ENCODE measurements around the gene PCCA. TPM values are rescaled to one million over a fixed set of nuclear protein-coding genes. Genes with fewer than 3 reads are reported as not detected.

The PCCA gene
- total and polyA plus RNA-seq, 3 experiments from 2014 or later, result 6.1 to 9.5 (median 6.2) TPM

- no peak overlapping the region for H3K27ac ChIP-seq (ENCODE audit: low read depth, low read length)
- H3K4me3 ChIP-seq (ENCODE audit: low read length), result no peak overlapping the region
- H3K36me3 ChIP-seq (ENCODE audit: insufficient read depth, low read length), result no peaks in the 10 kb centered on the region
- H3K27me3 ChIP-seq (ENCODE audit: insufficient read depth, low read length, poor library complexity, severe bottlenecking), result no peaks in the 10 kb centered on the region
- no peaks in the 10 kb centered on the region for H3K9me3 Mint-ChIP-seq
- peaks cover 0 to 3% (median 0%) of the 10 kb centered on the region in 3 donors for H3K36me3 Mint-ChIP-seq
- peak overlapping the region in 3 of 8 donors; percentile 15 to 31 (median 24) for H3K27ac Mint-ChIP-seq
- peaks cover 7% of the 10 kb centered on the region for H3K4me1 ChIP-seq (ENCODE audit: insufficient read depth, low read length)
- peak overlapping the region in 5 of 7 donors; percentile 23 to 54 (median 40) for H3K4me3 Mint-ChIP-seq
- H3K27me3 Mint-ChIP-seq, result no peaks in the 10 kb centered on the region
- POLR2A ChIA-PET, result interaction anchor here (0.7 kb wide), 1 partner anchor 1522 kb away, joined by 3 read pairs; no protein-coding TSS in a partner anchor
- DNase-seq, result no peak
- no peaks in the 10 kb centered on the region for H3K9me3 ChIP-seq (ENCODE audit: low read length)
- H3K4me1 Mint-ChIP-seq, result peaks cover 15 to 34% (median 31%) of the 10 kb centered on the region in 3 donors
- CTCF ChIA-PET, result interaction anchor here (9.6 kb wide), 1 partner anchor 861 kb away, joined by 76 read pairs; no protein-coding TSS in a partner anchor
Measured at GRCh38 chr13:100517728-100518127, 428.8 kb downstream of the PCCA start.

DNA sequence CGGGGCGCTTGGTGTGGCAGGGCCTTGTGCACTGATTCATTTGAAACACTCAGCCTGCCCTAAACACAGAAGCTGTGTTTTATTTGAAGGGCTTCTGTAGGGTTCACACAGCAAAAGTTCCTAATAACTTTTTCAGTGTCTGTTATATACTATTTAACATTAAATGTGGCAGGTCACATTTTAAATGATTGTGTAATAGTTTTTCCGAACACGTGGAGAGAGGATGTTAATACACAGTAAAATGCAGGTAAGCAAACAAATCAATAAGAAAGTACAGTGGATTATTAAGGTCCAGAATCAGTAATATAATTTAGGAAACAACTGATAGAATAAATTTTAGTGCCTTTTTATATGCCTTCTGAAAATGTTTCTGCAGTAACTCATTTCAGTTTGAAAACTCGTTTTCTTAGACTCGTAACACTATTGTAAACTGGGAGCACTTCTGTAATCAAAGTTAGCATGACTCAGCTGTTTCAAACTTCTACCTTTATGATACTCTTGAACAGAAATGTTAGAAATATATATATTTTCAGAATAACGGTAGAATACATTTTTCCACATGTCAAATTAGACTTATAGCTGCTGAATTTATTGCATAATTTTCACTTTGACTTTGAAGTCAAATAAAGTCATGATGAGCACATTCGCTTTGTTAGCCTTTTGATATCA, 429.6 kb downstream of the PCCA start:
- H3K4me3 Mint-ChIP-seq, result peak overlapping the region in 2 of 7 donors; percentile 6 to 12

DNA sequence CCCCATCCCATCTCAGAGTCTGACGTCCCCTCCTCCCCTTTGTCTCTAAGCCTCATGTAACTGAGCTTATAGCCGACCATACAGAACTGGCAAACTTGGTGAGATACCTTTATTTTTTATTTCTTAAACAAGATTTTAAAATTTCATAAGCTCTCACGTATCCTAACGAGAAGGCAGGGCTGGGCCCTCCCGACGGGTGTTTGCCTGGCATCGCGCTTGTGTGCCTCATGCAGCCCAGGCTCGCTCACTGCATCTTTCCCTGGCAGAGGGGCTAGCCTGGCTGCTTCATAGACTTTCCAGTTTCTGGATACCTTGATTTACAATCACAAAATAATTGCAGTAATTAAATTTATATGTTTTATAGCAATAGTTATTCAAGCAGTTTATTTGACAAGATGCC, 430.7 kb downstream of the PCCA start:
- H3K27ac Mint-ChIP-seq, result no peak overlapping the region
- H3K4me1 Mint-ChIP-seq, result peaks cover 13 to 33% (median 32%) of the 10 kb centered on the region in 3 donors
- no peak overlapping the region for H3K4me3 Mint-ChIP-seq
- no peaks in the 10 kb centered on the region for H3K36me3 ChIP-seq (ENCODE audit: insufficient read depth, low read length)
- CTCF ChIA-PET, result no interaction called here
- no peaks in the 10 kb centered on the region for H3K9me3 ChIP-seq (ENCODE audit: low read length)
- H3K4me1 ChIP-seq (ENCODE audit: insufficient read depth, low read length), result peaks cover 7% of the 10 kb centered on the region
- H3K27ac ChIP-seq (ENCODE audit: low read depth, low read length), result no peak overlapping the region
- H3K27me3 ChIP-seq (ENCODE audit: insufficient read depth, low read length, poor library complexity, severe bottlenecking), result no peaks in the 10 kb centered on the region
- peaks cover 0 to 3% (median 0%) of the 10 kb centered on the region in 3 donors for H3K36me3 Mint-ChIP-seq
- no peak overlapping the region for H3K4me3 ChIP-seq (ENCODE audit: low read length)
- no peaks in the 10 kb centered on the region for H3K9me3 Mint-ChIP-seq
- no peaks in the 10 kb centered on the region for H3K27me3 Mint-ChIP-seq
- POLR2A ChIA-PET, result no interaction called here
- DNase-seq, result no peak

More for the DNA sequence above, 429.6 kb downstream of the PCCA start:
- ChIA-PET POLR2A (no interaction called here), CTCF (interaction anchor here (9.6 kb wide), 1 partner anchor 862 kb away, joined by 76 read pairs; no protein-coding TSS in a partner anchor)
- Histone ChIP-seq H3K4me3 (ENCODE audit: low read length) (no peak overlapping the region), H3K27ac (ENCODE audit: low read depth, low read length) (no peak overlapping the region), H3K4me1 (ENCODE audit: insufficient read depth, low read length) (peaks cover 7% of the 10 kb centered on the region), H3K27me3 (ENCODE audit: insufficient read depth, low read length, poor library complexity, severe bottlenecking) (no peaks in the 10 kb centered on the region), H3K9me3 (ENCODE audit: low read length) (no peaks in the 10 kb centered on the region), H3K36me3 (ENCODE audit: insufficient read depth, low read length) (no peaks in the 10 kb centered on the region)
- Mint-ChIP-seq H3K36me3 (peaks cover 0 to 3% (median 0%) of the 10 kb centered on the region in 3 donors), H3K27ac (peak overlapping the region in 2 of 8 donors; percentile 52 to 61), H3K27me3 (no peaks in the 10 kb centered on the region), H3K9me3 (no peaks in the 10 kb centered on the region), H3K4me1 (peaks cover 15 to 36% (median 34%) of the 10 kb centered on the region in 3 donors)
- no peak for DNase-seq

GRCh38 chr13:100520936-100521850, 432.3 kb downstream of the PCCA start:
- H3K4me1 Mint-ChIP-seq, result peaks cover 11 to 30% (median 30%) of the 10 kb centered on the region in 3 donors
- ChIA-PET CTCF (interaction anchor here (0.7 kb wide), 1 partner anchor 1078 kb away, joined by 3 read pairs; no protein-coding TSS in a partner anchor), POLR2A (no interaction called here)
- H3K27me3 Mint-ChIP-seq, result no peaks in the 10 kb centered on the region
- H3K36me3 ChIP-seq (ENCODE audit: insufficient read depth, low read length), result no peaks in the 10 kb centered on the region
- H3K27ac Mint-ChIP-seq, result peak overlapping the region in 5 of 8 donors; percentile 15 to 74 (median 41)
- peak overlapping the region; percentile 28 for H3K4me3 ChIP-seq (ENCODE audit: low read length)
- no peaks in the 10 kb centered on the region for H3K27me3 ChIP-seq (ENCODE audit: insufficient read depth, low read length, poor library complexity, severe bottlenecking)
- no peaks in the 10 kb centered on the region for H3K9me3 Mint-ChIP-seq
- H3K27ac ChIP-seq (ENCODE audit: low read depth, low read length), result no peak overlapping the region
- H3K4me1 ChIP-seq (ENCODE audit: insufficient read depth, low read length), result peaks cover 7% of the 10 kb centered on the region
- peaks cover 0 to 3% (median 0%) of the 10 kb centered on the region in 3 donors for H3K36me3 Mint-ChIP-seq
- no peak for DNase-seq
- no peaks in the 10 kb centered on the region for H3K9me3 ChIP-seq (ENCODE audit: low read length)
- peak overlapping the region; percentile 62 to 77 (median 72) for H3K4me3 Mint-ChIP-seq

DNA sequence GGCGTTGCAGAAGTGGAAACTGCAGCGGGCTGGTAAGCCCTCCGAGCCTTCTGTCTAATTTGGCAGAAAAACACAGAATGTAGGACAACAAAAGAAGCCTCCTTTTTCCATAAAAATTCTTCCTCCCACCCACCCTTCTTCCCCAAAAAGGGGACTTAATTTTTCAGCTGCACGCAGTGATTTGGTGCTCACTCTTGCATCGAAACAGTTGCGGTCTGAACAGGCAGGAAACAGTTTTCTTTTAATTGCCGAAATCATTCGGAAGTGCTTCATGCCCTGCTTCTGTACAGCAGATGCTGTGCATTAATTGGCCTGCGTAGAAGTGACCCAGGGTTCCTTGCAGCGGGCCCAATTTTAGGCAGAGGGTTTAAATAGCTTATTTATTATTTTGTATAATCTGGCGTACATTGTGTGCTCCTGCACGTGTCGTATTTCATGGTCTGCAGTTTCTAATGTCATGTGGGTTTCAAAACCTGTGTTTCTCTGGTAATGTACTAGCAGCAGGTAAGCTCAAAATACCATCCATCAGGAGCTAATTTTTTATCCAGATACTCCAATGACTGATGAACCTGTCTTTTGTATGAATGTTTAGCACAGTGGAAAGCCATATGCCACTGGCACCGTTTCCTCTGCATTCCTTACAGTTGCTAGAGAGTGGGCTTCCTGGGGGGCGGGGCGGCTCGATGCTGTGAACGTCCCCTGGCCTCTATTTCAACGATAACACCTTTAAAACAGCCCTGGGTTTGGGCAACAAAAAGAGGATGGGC, 433.1 kb downstream of the PCCA start:
- peak overlapping the region; percentile 28 for H3K4me3 ChIP-seq (ENCODE audit: low read length)
- peaks cover 7% of the 10 kb centered on the region for H3K4me1 ChIP-seq (ENCODE audit: insufficient read depth, low read length)
- peaks cover 11 to 30% (median 30%) of the 10 kb centered on the region in 3 donors for H3K4me1 Mint-ChIP-seq
- H3K27me3 ChIP-seq (ENCODE audit: insufficient read depth, low read length, poor library complexity, severe bottlenecking), result no peaks in the 10 kb centered on the region
- POLR2A ChIA-PET, result no interaction called here
- CTCF ChIA-PET, result no interaction called here
- H3K9me3 Mint-ChIP-seq, result no peaks in the 10 kb centered on the region
- H3K4me3 Mint-ChIP-seq, result peak overlapping the region; percentile 62 to 77 (median 72)
- H3K36me3 ChIP-seq (ENCODE audit: insufficient read depth, low read length), result no peaks in the 10 kb centered on the region
- H3K27ac Mint-ChIP-seq, result peak overlapping the region in 3 of 8 donors; percentile 41 to 74 (median 65)
- no peak overlapping the region for H3K27ac ChIP-seq (ENCODE audit: low read depth, low read length)
- peaks cover 0 to 2% (median 0%) of the 10 kb centered on the region in 3 donors for H3K36me3 Mint-ChIP-seq
- no peaks in the 10 kb centered on the region for H3K9me3 ChIP-seq (ENCODE audit: low read length)
- H3K27me3 Mint-ChIP-seq, result no peaks in the 10 kb centered on the region
- DNase-seq, result peak in 1 of 5 donors; percentile 6

DNA sequence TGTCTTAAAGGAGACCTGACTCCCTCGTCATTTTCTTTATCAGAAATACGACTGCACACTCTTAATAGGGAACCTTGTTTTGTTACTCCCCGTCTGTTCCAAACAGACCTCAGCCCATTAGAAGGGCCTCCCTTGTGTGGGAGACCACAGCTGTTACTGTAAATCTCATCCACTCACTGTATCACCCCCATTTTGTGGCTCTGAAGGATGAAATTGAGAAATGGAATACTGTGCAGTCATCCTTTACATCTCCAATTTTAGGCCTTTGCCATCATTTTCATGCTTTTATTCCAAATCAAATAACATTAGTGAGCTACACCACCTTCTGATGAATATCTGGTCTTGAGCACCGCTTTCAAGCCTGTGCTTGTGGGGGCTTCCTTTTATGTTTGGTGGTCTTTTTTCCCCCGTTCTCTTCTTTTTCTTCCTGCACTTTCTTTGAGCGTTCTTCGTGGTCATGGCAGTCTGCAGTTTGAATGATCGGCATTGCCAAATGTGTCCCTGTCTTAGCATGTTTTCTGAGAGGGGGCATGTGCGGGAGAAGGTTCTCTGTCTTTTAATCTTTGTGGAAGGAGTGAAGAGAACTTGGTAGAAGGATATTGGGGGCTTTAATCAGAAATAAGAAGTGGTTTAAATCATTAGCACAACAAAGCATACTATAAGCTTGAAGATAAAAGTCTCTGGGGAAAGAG, 433.9 kb downstream of the PCCA start:
- Histone ChIP-seq H3K36me3 (ENCODE audit: insufficient read depth, low read length) (no peaks in the 10 kb centered on the region), H3K27ac (ENCODE audit: low read depth, low read length) (no peak overlapping the region), H3K4me1 (ENCODE audit: insufficient read depth, low read length) (peaks cover 2% of the 10 kb centered on the region), H3K27me3 (ENCODE audit: insufficient read depth, low read length, poor library complexity, severe bottlenecking) (no peaks in the 10 kb centered on the region), H3K4me3 (ENCODE audit: low read length) (no peak overlapping the region), H3K9me3 (ENCODE audit: low read length) (no peaks in the 10 kb centered on the region)
- H3K27ac Mint-ChIP-seq, result peak overlapping the region in 1 of 8 donors; percentile 76
- H3K4me3 Mint-ChIP-seq, result peak overlapping the region in 2 of 7 donors; percentile 14 to 23
- no peak for DNase-seq
- peaks cover 7 to 23% (median 23%) of the 10 kb centered on the region in 3 donors for H3K4me1 Mint-ChIP-seq
- no peaks in the 10 kb centered on the region for H3K9me3 Mint-ChIP-seq
- ChIA-PET CTCF (interaction anchor here (1.5 kb wide), 1 partner anchor 8 kb away, joined by 6 read pairs; no protein-coding TSS in a partner anchor), POLR2A (no interaction called here)
- H3K36me3 Mint-ChIP-seq, result peaks cover 0 to 5% (median 0%) of the 10 kb centered on the region in 3 donors
- no peaks in the 10 kb centered on the region for H3K27me3 Mint-ChIP-seq

DNA sequence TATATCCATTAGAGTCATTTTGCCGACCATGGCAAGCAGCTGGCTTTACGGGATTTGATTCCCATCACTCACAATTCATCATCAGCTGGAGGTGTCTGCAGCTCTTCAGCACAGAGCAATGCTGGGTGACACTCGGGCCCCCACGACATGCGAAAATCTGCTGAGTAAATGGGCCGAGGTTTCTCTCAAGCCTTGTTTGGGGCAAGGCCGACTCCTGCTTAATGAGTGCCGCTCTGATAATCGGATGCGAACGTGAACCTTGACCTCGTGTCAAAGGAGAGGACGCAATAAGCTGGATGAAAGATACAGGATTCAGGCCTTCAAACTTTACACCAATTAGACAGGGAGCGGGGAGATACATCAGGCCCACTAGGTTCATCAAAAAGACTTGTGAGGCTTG, 434.5 kb downstream of the PCCA start:
- H3K4me1 ChIP-seq (ENCODE audit: insufficient read depth, low read length), result no peaks in the 10 kb centered on the region
- H3K27ac ChIP-seq (ENCODE audit: low read depth, low read length), result no peak overlapping the region
- no peak for DNase-seq
- H3K27me3 Mint-ChIP-seq, result no peaks in the 10 kb centered on the region
- no peak overlapping the region for H3K4me3 Mint-ChIP-seq
- ChIA-PET POLR2A (no interaction called here), CTCF (interaction anchor here (1.5 kb wide), 1 partner anchor 8 kb away, joined by 6 read pairs; no protein-coding TSS in a partner anchor)
- H3K4me1 Mint-ChIP-seq, result peaks cover 6 to 18% (median 17%) of the 10 kb centered on the region in 3 donors
- peaks cover 0 to 11% (median 3%) of the 10 kb centered on the region in 3 donors for H3K36me3 Mint-ChIP-seq
- H3K9me3 Mint-ChIP-seq, result no peaks in the 10 kb centered on the region
- no peak overlapping the region for H3K27ac Mint-ChIP-seq
- no peaks in the 10 kb centered on the region for H3K36me3 ChIP-seq (ENCODE audit: insufficient read depth, low read length)
- no peaks in the 10 kb centered on the region for H3K9me3 ChIP-seq (ENCODE audit: low read length)
- H3K27me3 ChIP-seq (ENCODE audit: insufficient read depth, low read length, poor library complexity, severe bottlenecking), result no peaks in the 10 kb centered on the region
- H3K4me3 ChIP-seq (ENCODE audit: low read length), result no peak overlapping the region
